HG03520 (cell line): ENCODE results near the gene SGCE.

ENCODE experiments used
- ATAC-seq: cut with Tn5 transposase; IDR thresholded peaks from one replicate; pipeline ENCODE4 v1.9.1; 2021; ENCODE audit warnings: mild to moderate bottlenecking, moderate library complexity; ENCODE audit not compliant: unreplicated experiment

Gene SGCE

GRCh38 chr7:94630855-94631254 lies 25.1 kb downstream of the SGCE start:
- ATAC-seq = no peak

- ATAC-seq = no peak
These were observed 32.1 kb downstream of the SGCE start for GRCh38 chr7:94623820-94624219.

GRCh38 chr7:94621120-94621519 lies 34.8 kb downstream of the SGCE start:
- peak; percentile 3 for ATAC-seq

GRCh38 chr7:94620703-94621118 lies 35.2 kb downstream of the SGCE start:
- peak; percentile 96 for ATAC-seq

GRCh38 chr7:94618126-94618525 lies 37.8 kb downstream of the SGCE start:
- ATAC-seq = no peak

- no peak for ATAC-seq
These were observed 39.1 kb downstream of the SGCE start for GRCh38 chr7:94616855-94617254.

- no peak for ATAC-seq
These were observed 40.3 kb downstream of the SGCE start for GRCh38 chr7:94615666-94616065.

GRCh38 chr7:94612661-94613060 lies 43.3 kb downstream of the SGCE start:
- ATAC-seq = no peak

GRCh38 chr7:94612253-94612652 lies 43.7 kb downstream of the SGCE start:
- ATAC-seq = no peak

- ATAC-seq = no peak
These were observed 46.4 kb downstream of the SGCE start for GRCh38 chr7:94609561-94609960.

GRCh38 chr7:94605031-94605430 lies 50.9 kb downstream of the SGCE start:
- peak; percentile 69 for ATAC-seq

GRCh38 chr7:94602181-94602580 lies 53.8 kb downstream of the SGCE start:
- no peak for ATAC-seq

GRCh38 chr7:94600267-94600666 lies 55.7 kb downstream of the SGCE start:
- ATAC-seq = no peak

- no peak for ATAC-seq
These were observed 60.2 kb downstream of the SGCE start for GRCh38 chr7:94595717-94596116.

GRCh38 chr7:94594882-94595281 lies 61.1 kb downstream of the SGCE start:
- ATAC-seq = no peak

- no peak for ATAC-seq
These were observed 64.8 kb downstream of the SGCE start for GRCh38 chr7:94591176-94591575.

- no peak for ATAC-seq
These were observed 65.3 kb downstream of the SGCE start for GRCh38 chr7:94590526-94591162.

GRCh38 chr7:94588075-94588474 lies 67.9 kb downstream of the SGCE start:
- no peak for ATAC-seq

- ATAC-seq = no peak
These were observed 71.8 kb downstream of the SGCE start for GRCh38 chr7:94584113-94584512.

GRCh38 chr7:94580601-94581000 lies 75.3 kb downstream of the SGCE start:
- ATAC-seq = no peak

GRCh38 chr7:94579470-94579869 lies 76.5 kb downstream of the SGCE start:
- ATAC-seq = no peak

GRCh38 chr7:94578614-94579013 lies 77.3 kb downstream of the SGCE start:
- no peak for ATAC-seq

GRCh38 chr7:94577357-94577756 lies 78.6 kb downstream of the SGCE start:
- no peak for ATAC-seq
